Measurements from ENCODE around the gene ANKK1. TPM values are rescaled to one million over a fixed set of nuclear protein-coding genes. Genes with fewer than 3 reads are reported as not detected.

Gene ANKK1
- total RNA-seq, 4 donors from 2014 or later = 3.2 to 5.6 (median 4.8) TPM

- H3K27me3 ChIP-seq = peaks cover 7% of the 10 kb centered on the region
These were observed 57.0 kb downstream of the ANKK1 start for GRCh38 chr11:113444502-113445123.

GRCh38 chr11:113446112-113446511, 58.5 kb downstream of the ANKK1 start:
- Histone ChIP-seq H3K4me3 (no peak overlapping the region), H3K27ac (no peak overlapping the region), H3K4me1 (peaks cover 19% of the 10 kb centered on the region), H3K27me3 (peaks cover 7% of the 10 kb centered on the region), H3K9me3 (no peaks in the 10 kb centered on the region), H3K36me3 (no peaks in the 10 kb centered on the region)
- TF ChIP-seq CTCF (IDR thresholded peaks at IDR 0.05) (no peak), POLR2A (IDR thresholded peaks at IDR 0.05) (no peak), POLR2AphosphoS5 (IDR thresholded peaks at IDR 0.05) (no peak), EP300 (IDR thresholded peaks at IDR 0.05) (no peak)
- DNase-seq (ENCODE audit: low spot score in 2 of 2) = peak in 1 of 2 donors; percentile 27
- 66% methylated on average over 6 of the region's 6 CpGs for WGBS

More at GRCh38 chr11:113444502-113445123, 57.0 kb downstream of the ANKK1 start:
- Histone ChIP-seq H3K4me1 (peaks cover 19% of the 10 kb centered on the region), H3K9me3 (no peaks in the 10 kb centered on the region), H3K27ac (no peak overlapping the region), H3K36me3 (no peaks in the 10 kb centered on the region), H3K4me3 (no peak overlapping the region)
- no peak for TF ChIP-seq EP300 (IDR thresholded peaks at IDR 0.05)
- TF ChIP-seq POLR2AphosphoS5 (IDR thresholded peaks at IDR 0.05) = no peak
- TF ChIP-seq POLR2A (IDR thresholded peaks at IDR 0.05) = no peak
- TF ChIP-seq CTCF (IDR thresholded peaks at IDR 0.05) = no peak
- DNase-seq (ENCODE audit: low spot score in 2 of 2) = no peak
- WGBS = 56% methylated on average over 7 of the region's 7 CpGs

- H3K4me1 ChIP-seq = peaks cover 19% of the 10 kb centered on the region
- 58% methylated on average over 2 of the region's 6 CpGs for WGBS
- H3K36me3 ChIP-seq = no peaks in the 10 kb centered on the region
- no peak overlapping the region for H3K4me3 ChIP-seq
- no peak for DNase-seq (ENCODE audit: low spot score in 2 of 2)
- H3K9me3 ChIP-seq = no peaks in the 10 kb centered on the region
- peaks cover 7% of the 10 kb centered on the region for H3K27me3 ChIP-seq
- H3K27ac ChIP-seq = no peak overlapping the region
- TF ChIP-seq POLR2AphosphoS5 (IDR thresholded peaks at IDR 0.05) = peak in 1 of 3 donors; percentile 40
- TF ChIP-seq POLR2A (IDR thresholded peaks at IDR 0.05) = no peak
These were observed 59.4 kb downstream of the ANKK1 start for GRCh38 chr11:113446938-113447337.

GRCh38 chr11:113447621-113448315, 60.2 kb downstream of the ANKK1 start:
- TF ChIP-seq POLR2A (IDR thresholded peaks at IDR 0.05) = no peak
- TF ChIP-seq CTCF (IDR thresholded peaks at IDR 0.05) = no peak
- no peak for TF ChIP-seq POLR2AphosphoS5 (IDR thresholded peaks at IDR 0.05)
- no peak for TF ChIP-seq EP300 (IDR thresholded peaks at IDR 0.05)
- H3K9me3 ChIP-seq = no peaks in the 10 kb centered on the region
- peak overlapping the region; percentile 15 for H3K27ac ChIP-seq
- no peak overlapping the region for H3K4me3 ChIP-seq
- WGBS = 44% methylated on average over 8 of the region's 8 CpGs
- no peak for DNase-seq (ENCODE audit: low spot score in 2 of 2)
- H3K27me3 ChIP-seq = peaks cover 2% of the 10 kb centered on the region
- peaks cover 19% of the 10 kb centered on the region for H3K4me1 ChIP-seq
- no peaks in the 10 kb centered on the region for H3K36me3 ChIP-seq

GRCh38 chr11:113448316-113448677, 60.7 kb downstream of the ANKK1 start:
- Histone ChIP-seq H3K36me3 (no peaks in the 10 kb centered on the region), H3K27me3 (no peaks in the 10 kb centered on the region), H3K9me3 (no peaks in the 10 kb centered on the region), H3K4me3 (no peak overlapping the region), H3K27ac (peak overlapping the region; percentile 15), H3K4me1 (peaks cover 19% of the 10 kb centered on the region)
- TF ChIP-seq CTCF (IDR thresholded peaks at IDR 0.05) = no peak
- TF ChIP-seq POLR2AphosphoS5 (IDR thresholded peaks at IDR 0.05) = no peak
- no peak for TF ChIP-seq EP300 (IDR thresholded peaks at IDR 0.05)
- no peak for TF ChIP-seq POLR2A (IDR thresholded peaks at IDR 0.05)
- DNase-seq (ENCODE audit: low spot score in 2 of 2) = no peak
- 31% methylated on average over 4 of the region's 5 CpGs for WGBS
